Stimulated activated CD8-positive, alpha-beta memory T cell treated with anti-CD3 and anti-CD28 coated beads, Interleukin-7, amount 100 ng/mL, for 1 hour (primary cell): ENCODE measurements around the gene FUT3.

Source experiments
- DNase-seq, 2 donors: peaks; one replicate each; pipeline ENCODE4 v3.0.0-alpha.2; 2020; ENCODE audit warnings: low read depth in 2 of 2

Gene FUT3

GRCh38 chr19:5801796-5802619, 49.2 kb downstream of the FUT3 start:
- DNase-seq: no peak

GRCh38 chr19:5800361-5801270, 50.6 kb downstream of the FUT3 start:
- no peak for DNase-seq

- DNase-seq: no peak
Measured at GRCh38 chr19:5799247-5800241, 51.7 kb downstream of the FUT3 start.

GRCh38 chr19:5798244-5798643, 53.0 kb downstream of the FUT3 start:
- DNase-seq: no peak

- DNase-seq: no peak
Measured at GRCh38 chr19:5795382-5795919, 55.8 kb downstream of the FUT3 start.

GRCh38 chr19:5793188-5793587, 58.1 kb downstream of the FUT3 start:
- no peak for DNase-seq
